ENCODE data around the gene GSS.
A peak's percentile ranks its signal among the peaks of the same experiment; 100 is the strongest.

Gene GSS

DNA sequence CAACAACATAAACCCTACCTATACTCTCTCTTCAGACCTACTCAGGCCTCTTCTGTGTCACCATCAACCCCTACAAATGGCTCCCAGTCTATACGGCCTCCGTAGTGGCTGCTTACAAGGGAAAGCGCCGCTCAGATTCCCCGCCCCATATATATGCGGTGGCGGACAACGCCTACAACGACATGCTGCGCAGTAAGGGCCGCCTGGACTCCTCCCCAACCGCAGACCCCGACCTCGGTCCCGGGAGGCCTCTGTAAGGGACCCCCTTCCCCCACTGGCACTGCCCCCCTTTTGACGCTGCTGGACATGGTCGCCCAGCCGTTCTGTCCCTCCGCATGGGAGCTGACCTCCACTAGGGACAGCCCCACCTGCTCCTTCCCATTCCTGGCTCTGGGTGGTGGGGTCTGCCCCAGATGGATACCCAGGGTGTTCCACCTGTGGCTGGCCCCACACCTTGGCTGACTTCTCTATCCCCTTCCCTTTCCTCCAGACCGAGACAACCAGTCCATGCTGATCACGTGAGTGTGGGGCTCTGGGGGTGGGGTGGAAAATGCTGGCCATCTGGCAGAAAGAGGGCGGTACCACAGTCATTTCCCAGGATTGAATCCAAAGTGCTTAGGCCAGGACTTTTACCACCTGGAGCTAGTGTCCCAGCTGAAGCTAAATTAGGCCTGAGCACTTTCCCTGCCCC is 25.1 kb upstream of the GSS start:
- no peak overlapping the region for H3K4me3 ChIP-seq (ENCODE audit: low read depth, low read length)
- no peak for DNase-seq (ENCODE audit: low read depth)

DNA sequence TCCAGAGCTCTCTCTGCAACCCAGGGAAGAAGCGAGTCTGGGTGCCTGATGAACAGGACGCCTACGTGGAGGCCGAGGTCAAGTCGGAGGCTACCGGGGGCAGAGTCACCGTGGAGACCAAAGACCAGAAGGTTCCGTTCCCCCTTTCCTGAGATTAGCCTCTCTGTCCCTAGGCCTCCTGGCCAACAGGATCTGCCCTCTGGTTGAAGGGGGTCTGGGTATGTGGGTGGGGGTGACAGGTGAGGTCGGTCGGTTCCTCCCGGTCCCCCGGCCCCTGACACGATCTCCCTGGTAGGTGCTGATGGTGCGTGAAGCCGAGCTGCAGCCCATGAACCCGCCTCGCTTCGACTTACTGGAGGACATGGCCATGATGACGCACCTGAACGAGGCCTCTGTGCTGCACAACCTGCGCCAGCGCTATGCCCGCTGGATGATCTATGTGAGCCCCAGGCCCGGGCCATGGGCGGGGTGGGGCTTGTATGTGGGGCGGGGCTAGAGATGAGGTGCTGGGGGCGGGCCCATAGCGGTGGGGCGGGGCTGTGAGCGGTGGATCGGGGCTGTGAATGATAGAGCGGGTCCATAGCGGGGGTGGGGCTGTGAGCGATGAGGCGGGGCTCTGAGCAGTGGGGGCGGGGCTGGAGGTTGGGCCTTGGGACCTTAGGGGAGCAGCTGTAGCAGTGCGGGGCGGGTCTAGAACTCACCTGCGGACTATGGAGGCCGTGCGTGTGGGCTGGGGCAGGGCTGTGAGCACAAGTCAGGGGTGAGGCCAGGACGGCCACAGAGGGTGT is 24.0 kb upstream of the GSS start:
- H3K4me3 ChIP-seq (ENCODE audit: low read depth, low read length), result no peak overlapping the region
- no peak for DNase-seq (ENCODE audit: low read depth)

DNA sequence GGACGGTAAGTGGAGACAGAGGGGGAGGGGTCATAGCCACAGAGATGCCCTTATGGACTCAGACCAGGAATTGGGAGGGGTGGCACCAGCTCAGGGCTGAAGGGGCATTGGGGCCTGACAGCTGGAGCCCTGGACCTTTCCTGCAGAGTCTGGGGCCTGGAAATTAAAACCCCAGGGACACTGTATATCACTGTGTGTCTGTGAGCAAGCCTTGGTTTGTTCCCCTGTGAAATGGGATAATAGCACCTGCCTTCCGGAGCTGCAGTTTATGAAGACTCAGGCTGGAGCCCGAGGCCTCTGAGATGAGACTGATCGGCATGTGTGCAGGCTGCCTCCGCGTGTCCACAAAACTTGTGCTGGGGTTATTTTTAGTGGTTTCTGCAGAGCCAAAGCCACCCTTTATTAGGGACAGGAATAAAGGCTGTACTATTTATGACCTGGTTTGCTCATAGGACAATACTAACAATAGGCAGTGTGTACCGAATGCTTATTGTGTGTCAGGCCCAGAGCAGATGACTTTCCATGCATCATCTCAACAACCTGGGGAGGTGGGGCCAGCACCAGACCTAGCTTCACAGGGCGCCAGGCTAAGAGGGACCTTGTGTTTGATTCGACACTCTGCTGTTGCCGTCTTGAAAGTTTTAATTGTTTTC is 22.6 kb upstream of the GSS start:
- no peak overlapping the region for H3K4me3 ChIP-seq (ENCODE audit: low read depth, low read length)
- DNase-seq (ENCODE audit: low read depth), result no peak

DNA sequence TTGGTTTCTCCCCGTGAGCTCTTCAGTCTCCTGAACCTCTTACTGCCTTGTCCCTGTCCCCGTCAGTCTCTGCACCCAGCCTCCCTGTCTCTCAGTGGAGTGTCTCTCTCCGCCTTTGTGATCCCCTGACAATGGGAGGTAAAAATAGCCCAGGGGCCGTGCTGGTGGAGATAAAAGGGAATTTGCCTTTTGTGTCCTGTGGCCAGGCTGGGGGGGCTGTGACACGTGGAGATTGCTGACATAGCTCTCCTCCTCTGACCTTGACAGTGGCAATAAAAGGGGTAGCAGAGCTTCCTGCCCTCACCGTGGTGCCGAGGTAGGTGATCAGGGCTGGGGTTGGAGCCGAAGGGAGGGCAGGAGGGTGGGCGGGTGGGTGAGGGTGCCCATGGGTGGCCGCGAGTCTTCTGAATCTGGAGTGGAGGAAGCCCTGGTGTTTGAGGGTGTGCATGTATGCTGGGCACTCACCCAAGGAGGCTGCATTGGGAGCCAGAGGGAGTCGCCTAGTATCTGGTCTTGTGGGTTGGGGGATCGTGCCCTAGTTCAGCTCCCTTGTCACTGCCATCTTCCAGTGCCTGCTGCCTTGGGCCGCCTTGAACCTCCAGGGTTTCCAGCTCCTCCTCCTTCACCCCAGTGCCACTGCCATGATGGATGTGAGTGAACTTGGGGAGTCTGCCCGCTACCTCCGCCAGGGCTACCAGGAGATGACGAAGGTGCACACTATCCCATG is 21.9 kb upstream of the GSS start:
- H3K4me3 ChIP-seq (ENCODE audit: low read depth, low read length), result no peak overlapping the region
- DNase-seq (ENCODE audit: low read depth), result no peak

DNA sequence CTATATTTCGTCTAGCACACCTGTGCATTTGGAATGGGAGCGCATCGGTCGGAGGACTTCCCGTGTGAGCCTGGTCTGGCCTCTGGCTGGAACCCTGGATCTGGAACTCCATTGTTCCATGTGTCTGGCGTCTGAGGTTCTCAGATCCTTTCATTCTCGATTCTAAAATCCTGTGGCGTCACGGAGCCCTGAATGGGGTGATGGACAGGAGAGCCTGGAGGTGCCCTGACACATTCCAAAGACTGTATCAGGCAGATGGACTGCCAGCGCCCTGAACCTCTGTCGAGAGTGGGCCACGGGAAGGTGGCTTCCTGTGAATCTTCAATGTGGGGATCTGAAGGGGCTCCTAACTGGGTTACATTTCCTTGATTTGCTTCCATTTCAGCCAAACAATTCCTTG is 20.7 kb upstream of the GSS start:
- H3K4me3 ChIP-seq (ENCODE audit: low read depth, low read length), result no peak overlapping the region
- no peak for DNase-seq (ENCODE audit: low read depth)

DNA sequence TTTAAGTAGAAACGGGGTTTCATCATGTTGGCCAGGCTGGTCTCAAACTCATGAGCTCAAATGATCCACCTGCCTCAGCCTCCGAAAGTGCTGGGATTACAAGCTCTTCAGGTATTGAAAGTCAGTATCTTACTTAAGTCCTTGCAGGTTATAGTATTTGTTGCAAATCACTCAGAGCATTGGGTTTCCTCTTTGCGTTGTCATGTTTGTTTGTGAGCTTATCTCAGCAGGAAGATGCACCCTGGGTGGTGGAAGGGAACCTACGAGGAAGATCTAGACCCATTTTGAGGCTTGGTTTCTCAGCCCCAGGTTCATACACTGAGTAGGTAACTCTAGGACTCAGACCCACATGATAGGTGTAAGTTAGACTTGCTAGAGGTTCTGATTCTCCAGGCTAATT is 18.6 kb upstream of the GSS start:
- no peak for DNase-seq (ENCODE audit: low read depth)

DNA sequence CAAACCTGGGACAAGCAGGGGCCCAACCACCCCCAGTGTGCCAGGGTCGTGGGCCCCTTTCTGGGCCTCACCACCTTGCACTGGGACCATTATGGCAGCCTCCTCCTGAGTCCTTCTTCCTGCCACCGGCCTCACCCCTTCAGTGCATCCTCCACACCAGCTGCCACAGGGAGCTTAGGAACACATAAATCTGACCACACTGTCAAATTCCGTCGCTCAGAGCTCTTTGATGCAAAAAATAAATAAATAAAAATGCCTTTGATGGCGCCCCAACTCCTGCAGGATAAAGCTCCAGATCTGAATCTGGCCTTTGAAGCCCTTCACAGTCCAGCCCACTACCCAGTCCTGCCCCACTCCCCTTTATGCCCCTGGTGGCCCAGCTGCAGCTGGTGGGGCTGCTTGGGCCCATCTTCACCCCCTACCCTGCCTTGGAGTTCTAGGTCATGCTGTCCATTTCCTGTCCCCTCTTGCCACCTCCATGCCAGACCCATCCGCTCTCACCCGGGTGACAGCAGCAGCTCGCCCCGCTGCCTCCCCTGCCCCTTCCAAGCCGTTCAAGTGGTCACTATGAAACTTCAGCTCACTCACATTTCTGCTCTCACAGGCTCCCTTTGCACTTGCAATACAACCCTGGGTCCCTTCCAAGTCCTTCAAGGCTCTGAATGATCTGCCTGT is 16.1 kb upstream of the GSS start:
- no peak overlapping the region for H3K4me3 ChIP-seq (ENCODE audit: low read depth, low read length)
- no peak for DNase-seq (ENCODE audit: low read depth)

More for the DNA sequence above, 18.6 kb upstream of the GSS start:
- no peak overlapping the region for H3K4me3 ChIP-seq (ENCODE audit: low read depth, low read length)

DNA sequence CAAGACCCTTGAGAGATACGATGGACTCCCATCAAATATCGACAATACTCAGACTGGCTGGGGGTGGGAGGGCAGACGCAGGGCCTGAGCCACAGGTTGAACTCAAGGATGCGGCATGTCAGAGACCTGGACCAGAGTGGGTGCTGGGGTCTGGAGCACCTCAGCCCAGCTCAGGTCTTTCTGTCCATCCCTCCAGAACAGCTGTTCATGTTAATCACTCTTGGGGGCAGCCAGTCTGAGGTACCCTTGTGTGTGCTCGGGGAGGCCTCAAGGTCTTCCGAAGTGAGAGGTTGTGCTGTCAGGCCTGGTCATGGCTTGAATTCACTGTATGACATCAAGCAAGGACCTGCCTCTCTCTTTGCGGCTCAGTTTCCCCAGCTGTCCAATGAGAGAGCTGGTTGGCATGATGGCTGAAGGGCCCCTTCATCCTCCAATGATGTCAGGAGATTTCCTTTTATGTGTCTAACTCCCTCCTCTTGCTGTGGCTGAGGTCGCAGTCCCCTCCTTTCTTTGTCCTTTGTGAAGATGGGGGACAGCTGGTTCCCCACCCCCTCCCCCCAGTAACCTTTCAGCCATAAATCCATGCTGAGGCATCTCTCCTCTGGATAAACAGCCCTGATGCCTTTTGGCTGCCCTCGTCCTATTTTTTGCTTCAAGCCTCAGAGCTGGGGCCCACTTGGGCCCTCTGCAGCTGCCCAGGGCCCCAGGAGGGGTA is 15.4 kb upstream of the GSS start:
- H3K4me3 ChIP-seq (ENCODE audit: low read depth, low read length), result no peak overlapping the region
- DNase-seq (ENCODE audit: low read depth), result no peak

DNA sequence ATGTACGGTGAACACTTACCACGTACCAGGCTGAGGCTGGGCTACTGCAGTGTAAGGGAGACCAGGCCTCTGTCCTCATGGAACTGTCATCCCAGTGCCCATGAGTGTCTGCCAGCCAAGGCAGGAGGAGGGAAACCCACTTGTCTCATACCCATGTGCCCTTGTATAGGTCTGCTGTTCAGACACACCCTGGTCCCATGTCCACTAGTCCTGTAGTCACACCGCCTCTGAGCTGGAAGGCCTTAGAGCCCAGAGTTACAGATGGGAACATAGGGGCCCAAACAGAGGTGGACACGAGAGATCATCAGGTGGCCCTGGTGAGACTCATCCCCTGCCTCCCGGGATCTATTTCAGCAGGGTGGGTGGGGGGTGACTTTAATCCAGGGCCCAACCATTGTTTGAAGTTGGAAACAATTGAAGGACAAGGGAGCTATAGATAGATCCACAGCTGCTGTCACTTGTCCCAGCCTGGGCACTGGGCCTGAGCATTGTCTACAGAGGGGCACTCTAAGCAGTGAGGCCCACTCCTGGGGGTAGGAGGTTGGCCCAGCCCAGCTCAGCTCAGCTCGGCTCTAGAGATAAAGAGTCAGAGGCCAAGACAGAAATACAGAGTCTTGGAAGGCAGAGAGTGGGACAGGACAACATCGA is 14.7 kb upstream of the GSS start:
- DNase-seq (ENCODE audit: low read depth), result no peak
- H3K4me3 ChIP-seq (ENCODE audit: low read depth, low read length), result no peak overlapping the region

DNA sequence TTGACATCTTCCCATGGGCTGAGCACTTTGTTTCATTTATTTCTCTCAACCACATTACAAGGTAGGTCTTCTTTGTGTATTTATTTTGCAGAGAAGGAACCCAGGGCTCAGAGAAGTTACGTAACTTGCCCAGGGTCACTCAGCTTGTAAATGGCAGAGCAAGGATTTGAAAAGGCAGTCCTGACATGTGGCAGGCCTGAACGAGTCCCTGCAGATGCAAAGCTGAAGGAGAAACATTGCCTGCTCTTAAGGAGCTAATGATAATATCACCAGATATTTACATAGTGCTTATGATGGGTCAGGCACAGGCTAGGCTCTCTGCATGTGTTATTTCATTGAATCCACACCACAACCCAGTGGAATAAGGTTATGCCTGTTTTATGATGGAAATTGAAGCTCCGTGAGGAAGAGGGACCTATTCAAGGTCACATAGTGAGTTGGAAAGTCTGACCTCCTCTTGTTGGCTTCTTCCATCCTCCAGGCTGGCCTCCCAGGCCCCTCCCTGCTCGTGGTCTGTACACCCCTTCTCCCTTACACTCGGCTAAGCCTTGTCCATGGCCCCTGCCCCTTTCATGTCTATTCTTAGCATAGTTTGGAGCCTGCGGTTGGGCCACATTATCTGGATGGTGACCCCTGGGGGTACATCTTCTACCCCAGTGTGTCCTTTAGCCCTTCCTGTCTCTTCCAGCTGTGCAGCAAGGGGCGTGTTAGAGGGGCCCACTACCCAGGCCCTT is 12.6 kb upstream of the GSS start:
- H3K4me3 ChIP-seq (ENCODE audit: low read depth, low read length), result no peak overlapping the region
- no peak for DNase-seq (ENCODE audit: low read depth)

DNA sequence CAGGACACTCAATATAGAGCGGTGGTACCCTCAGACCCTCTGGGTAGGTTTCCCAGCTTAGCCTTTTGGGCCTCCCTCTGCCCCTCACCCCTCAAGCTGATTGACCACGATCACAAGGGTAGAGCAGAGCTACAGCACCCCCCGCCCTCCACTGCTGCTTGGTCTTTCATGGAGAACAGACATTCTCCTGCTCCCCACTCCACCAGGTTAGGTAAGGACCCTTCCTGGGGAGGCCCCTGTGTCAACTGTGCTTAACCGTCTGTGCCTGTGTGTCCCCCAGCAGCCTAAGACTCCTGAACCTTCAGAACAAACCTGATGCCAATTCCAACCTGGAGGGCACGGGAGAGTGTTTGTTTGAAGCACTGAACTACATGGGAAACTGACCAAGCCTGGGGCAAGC is 11.8 kb upstream of the GSS start:
- no peak overlapping the region for H3K4me3 ChIP-seq (ENCODE audit: low read depth, low read length)
- DNase-seq (ENCODE audit: low read depth), result no peak

DNA sequence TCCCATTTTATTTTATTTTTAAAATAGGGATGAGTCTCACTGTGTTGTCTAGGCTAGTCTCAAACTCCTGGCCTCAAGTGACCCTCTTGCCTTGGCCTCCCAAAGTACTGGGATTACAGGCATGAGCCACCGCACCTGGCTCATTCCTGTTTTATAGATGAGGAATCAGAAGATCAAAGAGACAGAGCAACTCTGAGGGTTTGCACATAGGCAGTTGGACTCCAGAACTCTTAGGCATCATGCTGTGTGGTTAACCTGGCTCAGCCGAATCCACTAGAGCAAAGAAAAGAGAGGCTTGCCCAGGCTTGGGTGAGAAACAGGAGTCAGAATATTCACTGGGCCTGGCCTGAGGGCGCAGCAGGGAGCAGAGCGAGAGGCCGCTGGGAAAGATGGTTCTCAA is 9.4 kb upstream of the GSS start:
- DNase-seq (ENCODE audit: low read depth), result no peak

DNA sequence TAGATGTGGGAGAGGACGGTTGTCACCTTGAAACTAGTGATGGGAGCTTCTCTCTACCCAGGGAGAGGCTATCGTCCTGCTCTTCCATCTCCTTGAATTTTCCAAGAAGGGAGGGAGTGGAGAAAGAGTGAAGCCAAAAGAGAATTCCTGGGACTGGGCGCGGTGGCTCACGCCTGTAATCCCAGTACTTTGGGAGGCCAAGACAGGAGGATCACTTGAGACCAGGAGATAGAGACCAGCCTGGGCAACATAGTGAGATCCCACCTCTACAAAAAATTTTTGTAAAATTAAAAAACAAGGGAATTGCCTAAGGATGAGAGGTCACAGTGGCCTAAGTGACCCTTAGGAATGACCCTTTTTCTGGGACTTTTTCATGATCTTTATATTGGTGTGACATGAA is 8.9 kb upstream of the GSS start:
- no peak overlapping the region for H3K4me3 ChIP-seq (ENCODE audit: low read depth, low read length)
- DNase-seq (ENCODE audit: low read depth), result no peak

More for the DNA sequence above, 9.4 kb upstream of the GSS start:
- no peak overlapping the region for H3K4me3 ChIP-seq (ENCODE audit: low read depth, low read length)

DNA sequence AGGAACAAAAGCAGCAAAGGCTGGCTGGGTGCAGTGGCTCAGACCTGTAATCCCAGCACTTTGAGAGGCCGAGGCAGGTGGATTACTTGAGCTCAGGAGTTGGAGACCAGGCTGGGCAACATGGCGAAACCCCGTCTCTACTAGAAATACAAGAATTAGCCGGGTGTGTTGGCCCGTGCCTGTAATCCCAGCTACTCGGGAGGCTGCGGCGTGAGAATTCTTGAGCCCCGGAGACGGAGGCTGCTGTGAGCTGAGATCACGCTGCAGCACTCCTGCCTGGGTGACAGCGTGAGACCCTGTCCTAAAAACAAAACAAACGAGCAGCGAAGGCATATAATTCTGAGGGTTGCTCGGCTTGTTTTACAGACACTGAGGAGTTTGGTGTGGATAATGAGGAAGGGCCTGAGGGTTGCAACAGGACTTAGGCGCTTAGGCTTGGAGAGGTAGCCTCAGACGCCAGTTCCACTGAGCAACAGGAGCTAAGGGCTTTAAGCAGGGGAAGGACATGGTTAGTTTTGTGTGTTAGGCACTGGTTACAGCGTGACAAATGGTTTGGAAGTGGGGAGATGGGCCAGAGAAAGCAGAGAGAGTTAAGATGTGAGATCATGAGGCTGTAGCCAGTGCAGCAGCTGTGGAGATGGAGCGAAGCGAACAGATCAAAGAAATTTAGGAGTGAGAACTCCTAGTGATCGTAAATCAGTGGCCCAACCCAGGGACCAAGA is 1.3 kb upstream of the GSS start:
- DNase-seq (ENCODE audit: low read depth), result no peak
- H3K4me3 ChIP-seq (ENCODE audit: low read depth, low read length), result no peak overlapping the region

DNA sequence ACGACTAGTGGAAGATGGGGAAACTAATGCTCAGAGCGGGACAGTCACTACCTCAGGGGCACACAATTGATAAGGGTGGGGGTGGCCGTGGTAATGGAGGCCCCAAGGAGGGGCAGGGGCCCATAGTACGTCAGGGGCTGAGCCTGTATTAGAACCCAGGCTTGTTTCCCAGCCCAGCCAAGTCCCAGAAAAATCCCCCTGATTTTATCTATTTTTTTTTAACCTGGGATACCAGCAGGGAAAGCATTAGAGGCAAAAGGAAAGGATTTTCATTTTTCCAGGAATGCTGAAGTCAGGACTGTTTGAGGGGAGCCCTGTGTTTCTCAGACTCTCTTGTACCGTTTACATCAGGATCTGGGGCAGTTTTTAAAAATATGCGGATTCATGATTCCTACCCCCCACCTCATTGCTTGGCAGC is 444 bp upstream of the GSS start:
- H3K4me3 ChIP-seq (ENCODE audit: low read depth, low read length), result peak overlapping the region; percentile 70
- no peak for DNase-seq (ENCODE audit: low read depth)

DNA sequence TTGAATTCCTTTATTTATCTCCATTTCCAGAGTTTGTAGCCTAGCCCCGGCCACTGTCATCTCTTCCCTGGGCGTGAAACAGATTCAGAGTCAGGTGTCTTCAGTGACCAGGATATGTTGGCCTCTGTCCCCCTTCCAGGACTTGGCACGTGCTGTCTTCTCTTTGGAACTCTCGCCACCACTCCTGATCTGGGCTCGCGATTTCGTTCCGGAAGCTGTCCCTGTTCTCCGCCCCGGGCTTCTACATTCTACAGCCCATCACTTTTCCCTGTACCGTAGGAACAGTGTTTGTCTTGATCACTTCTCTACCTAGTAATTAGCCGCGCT is 739 bp downstream of the GSS start:
- H3K4me3 ChIP-seq (ENCODE audit: low read depth, low read length), result peak overlapping the region; percentile 70
- no peak for DNase-seq (ENCODE audit: low read depth)

DNA sequence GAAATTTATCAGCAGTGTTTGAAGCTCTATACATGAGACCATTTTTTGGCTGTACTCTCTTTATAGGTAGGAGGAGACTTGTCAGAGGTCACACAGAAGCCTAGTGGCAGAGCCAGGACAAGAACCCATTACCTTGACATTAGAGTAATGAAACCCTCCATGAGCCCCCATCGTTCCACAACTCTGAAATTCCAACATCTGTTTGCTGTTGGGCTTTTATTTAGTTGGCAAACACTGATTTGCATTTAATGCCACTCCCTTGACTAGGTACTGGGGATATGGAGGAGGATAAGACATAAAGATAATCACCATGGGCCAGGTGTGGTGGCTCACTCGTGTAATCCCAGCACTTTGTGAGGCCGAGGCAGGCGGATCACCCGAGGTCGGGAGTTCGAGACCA is 1.6 kb downstream of the GSS start:
- no peak overlapping the region for H3K4me3 ChIP-seq (ENCODE audit: low read depth, low read length)
- DNase-seq (ENCODE audit: low read depth), result no peak

Measured in skeletal muscle cell (primary cell).